ENCODE measurements around the gene RACGAP1.

DNA sequence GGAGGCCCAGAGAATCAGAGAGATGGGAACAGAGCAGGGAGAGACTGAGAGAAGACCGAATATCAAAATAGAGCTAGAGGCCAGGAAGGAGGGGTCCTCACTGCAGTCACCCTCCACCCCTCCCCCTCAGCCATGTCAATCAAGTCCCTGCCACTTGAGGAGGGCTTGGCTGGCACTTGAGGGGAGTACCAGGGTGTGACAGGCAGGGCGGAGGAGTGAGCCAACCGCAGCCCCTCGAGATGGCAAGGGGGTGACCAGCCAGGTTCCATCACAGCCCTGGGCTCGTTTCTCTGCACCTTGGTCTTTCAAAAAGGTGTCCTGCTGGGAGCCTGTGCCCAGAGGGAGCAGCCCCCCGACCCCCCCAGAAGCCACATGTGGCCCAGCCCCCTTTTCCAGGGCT is 59.5 kb downstream of the RACGAP1 start:
- TF ChIP-seq, protein P1, sequence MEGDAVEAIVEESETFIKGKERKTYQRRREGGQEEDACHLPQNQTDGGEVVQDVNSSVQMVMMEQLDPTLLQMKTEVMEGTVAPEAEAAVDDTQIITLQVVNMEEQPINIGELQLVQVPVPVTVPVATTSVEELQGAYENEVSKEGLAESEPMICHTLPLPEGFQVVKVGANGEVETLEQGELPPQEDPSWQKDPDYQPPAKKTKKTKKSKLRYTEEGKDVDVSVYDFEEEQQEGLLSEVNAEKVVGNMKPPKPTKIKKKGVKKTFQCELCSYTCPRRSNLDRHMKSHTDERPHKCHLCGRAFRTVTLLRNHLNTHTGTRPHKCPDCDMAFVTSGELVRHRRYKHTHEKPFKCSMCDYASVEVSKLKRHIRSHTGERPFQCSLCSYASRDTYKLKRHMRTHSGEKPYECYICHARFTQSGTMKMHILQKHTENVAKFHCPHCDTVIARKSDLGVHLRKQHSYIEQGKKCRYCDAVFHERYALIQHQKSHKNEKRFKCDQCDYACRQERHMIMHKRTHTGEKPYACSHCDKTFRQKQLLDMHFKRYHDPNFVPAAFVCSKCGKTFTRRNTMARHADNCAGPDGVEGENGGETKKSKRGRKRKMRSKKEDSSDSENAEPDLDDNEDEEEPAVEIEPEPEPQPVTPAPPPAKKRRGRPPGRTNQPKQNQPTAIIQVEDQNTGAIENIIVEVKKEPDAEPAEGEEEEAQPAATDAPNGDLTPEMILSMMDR (IDR thresholded peaks at IDR 0.05), result no peak
- no peak for TF ChIP-seq POLR2A (IDR thresholded peaks at IDR 0.05)

Data from testis (tissue), 2 donors.